ENCODE data around the gene TAS1R1.
A peak's percentile ranks its signal among the peaks of the same experiment; 100 is the strongest.

TAS1R1 gene

GRCh38 chr1:6574818-6575217 lies 19.7 kb downstream of the TAS1R1 start:
- Histone ChIP-seq H3K4me3 (ENCODE audit: low read length) (no peak overlapping the region), H3K79me2 (ENCODE audit: control insufficient read depth, low read length) (peaks cover under 1% of the 10 kb centered on the region), H3K9me2 (replicated peaks; ENCODE audit: control insufficient read depth, low read length) (no peaks in the 10 kb centered on the region), H4K20me1 (ENCODE audit: control insufficient read depth, insufficient read depth, low read depth, low read length) (no peaks in the 10 kb centered on the region), H3F3A (ENCODE audit: control insufficient read depth, insufficient read depth) (no peaks in the 10 kb centered on the region), H3K4me1 (ENCODE audit: control insufficient read depth, low read length) (peaks cover 11% of the 10 kb centered on the region), H3K36me3 (ENCODE audit: control insufficient read depth, low read length) (no peaks in the 10 kb centered on the region), H3K9me3 (ENCODE audit: control insufficient read depth, insufficient read depth, low read length) (no peaks in the 10 kb centered on the region), H3K27me3 (ENCODE audit: control insufficient read depth, low read length) (no peaks in the 10 kb centered on the region), H3K4me2 (ENCODE audit: low read length) (no peak overlapping the region), H3K27ac (ENCODE audit: low read depth, low read length) (no peak overlapping the region)
- TF ChIP-seq, protein P1, sequence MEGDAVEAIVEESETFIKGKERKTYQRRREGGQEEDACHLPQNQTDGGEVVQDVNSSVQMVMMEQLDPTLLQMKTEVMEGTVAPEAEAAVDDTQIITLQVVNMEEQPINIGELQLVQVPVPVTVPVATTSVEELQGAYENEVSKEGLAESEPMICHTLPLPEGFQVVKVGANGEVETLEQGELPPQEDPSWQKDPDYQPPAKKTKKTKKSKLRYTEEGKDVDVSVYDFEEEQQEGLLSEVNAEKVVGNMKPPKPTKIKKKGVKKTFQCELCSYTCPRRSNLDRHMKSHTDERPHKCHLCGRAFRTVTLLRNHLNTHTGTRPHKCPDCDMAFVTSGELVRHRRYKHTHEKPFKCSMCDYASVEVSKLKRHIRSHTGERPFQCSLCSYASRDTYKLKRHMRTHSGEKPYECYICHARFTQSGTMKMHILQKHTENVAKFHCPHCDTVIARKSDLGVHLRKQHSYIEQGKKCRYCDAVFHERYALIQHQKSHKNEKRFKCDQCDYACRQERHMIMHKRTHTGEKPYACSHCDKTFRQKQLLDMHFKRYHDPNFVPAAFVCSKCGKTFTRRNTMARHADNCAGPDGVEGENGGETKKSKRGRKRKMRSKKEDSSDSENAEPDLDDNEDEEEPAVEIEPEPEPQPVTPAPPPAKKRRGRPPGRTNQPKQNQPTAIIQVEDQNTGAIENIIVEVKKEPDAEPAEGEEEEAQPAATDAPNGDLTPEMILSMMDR (IDR thresholded peaks at IDR 0.05; ENCODE audit: low read depth, low read length, poor library complexity, severe bottlenecking): no peak
- no peak for TF ChIP-seq EZH2phosphoT487 (IDR thresholded peaks at IDR 0.05; ENCODE audit: borderline replicate concordance, low read length)

DNA sequence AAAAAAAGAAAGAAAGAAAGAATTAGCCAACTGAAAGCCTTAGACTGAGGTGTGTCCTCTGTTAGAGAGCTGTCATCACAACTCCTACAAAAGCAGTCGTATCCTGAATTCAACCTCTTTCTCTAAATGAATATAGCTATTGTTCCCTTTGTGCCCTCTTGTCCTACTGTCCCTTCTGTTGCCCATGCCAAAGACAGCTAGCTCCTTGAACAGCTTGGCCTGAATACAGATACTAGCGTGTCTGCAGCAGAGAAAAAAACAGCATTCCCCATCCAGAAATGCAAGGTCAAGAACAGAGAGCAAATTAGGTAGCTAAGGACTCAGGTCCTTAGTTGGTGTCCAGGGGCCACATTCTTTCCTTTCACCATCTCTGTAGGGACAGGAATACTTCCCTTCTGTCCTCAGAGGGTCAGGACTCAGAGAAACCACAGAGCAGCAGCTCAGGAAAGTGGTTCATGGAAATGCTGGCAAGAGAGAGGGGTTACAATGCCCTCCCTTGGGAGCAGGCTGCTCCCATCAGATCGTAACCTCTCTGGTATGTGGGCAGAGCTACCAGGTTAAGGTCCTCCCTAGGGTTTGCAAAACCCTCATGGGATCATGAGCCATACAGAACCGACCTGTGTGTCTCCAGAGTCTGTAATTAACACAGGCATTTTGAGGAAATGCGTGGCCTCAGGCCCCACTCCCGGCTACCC lies 22.9 kb downstream of the TAS1R1 start:
- Histone ChIP-seq H3K27ac (ENCODE audit: low read depth, low read length) (no peak overlapping the region), H3K9me3 (ENCODE audit: control insufficient read depth, insufficient read depth, low read length) (no peaks in the 10 kb centered on the region), H3K4me2 (ENCODE audit: low read length) (no peak overlapping the region), H3K4me3 (ENCODE audit: low read length) (no peak overlapping the region), H4K20me1 (ENCODE audit: control insufficient read depth, insufficient read depth, low read depth, low read length) (peaks cover 3% of the 10 kb centered on the region; the same call in 1 of the 2 replicates), H3F3A (ENCODE audit: control insufficient read depth, insufficient read depth) (no peaks in the 10 kb centered on the region), H3K4me1 (ENCODE audit: control insufficient read depth, low read length) (peaks cover 28% of the 10 kb centered on the region), H3K9me2 (replicated peaks; ENCODE audit: control insufficient read depth, low read length) (no peaks in the 10 kb centered on the region), H3K36me3 (ENCODE audit: control insufficient read depth, low read length) (peaks cover 11% of the 10 kb centered on the region), H3K27me3 (ENCODE audit: control insufficient read depth, low read length) (no peaks in the 10 kb centered on the region), H3K79me2 (ENCODE audit: control insufficient read depth, low read length) (peaks cover 28% of the 10 kb centered on the region)
- TF ChIP-seq EZH2phosphoT487 (IDR thresholded peaks at IDR 0.05; ENCODE audit: borderline replicate concordance, low read length): no peak
- TF ChIP-seq, protein P1 (IDR thresholded peaks at IDR 0.05; ENCODE audit: low read depth, low read length, poor library complexity, severe bottlenecking): no peak

DNA sequence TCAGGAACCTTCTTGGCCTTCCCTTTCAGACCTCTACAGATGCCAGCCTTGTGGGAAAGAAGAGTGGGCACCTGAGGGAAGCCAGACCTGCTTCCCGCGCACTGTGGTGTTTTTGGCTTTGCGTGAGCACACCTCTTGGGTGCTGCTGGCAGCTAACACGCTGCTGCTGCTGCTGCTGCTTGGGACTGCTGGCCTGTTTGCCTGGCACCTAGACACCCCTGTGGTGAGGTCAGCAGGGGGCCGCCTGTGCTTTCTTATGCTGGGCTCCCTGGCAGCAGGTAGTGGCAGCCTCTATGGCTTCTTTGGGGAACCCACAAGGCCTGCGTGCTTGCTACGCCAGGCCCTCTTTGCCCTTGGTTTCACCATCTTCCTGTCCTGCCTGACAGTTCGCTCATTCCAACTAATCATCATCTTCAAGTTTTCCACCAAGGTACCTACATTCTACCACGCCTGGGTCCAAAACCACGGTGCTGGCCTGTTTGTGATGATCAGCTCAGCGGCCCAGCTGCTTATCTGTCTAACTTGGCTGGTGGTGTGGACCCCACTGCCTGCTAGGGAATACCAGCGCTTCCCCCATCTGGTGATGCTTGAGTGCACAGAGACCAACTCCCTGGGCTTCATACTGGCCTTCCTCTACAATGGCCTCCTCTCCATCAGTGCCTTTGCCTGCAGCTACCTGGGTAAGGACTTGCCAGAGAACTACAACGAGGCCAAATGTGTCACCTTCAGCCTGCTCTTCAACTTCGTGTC lies 23.7 kb downstream of the TAS1R1 start:
- Histone ChIP-seq H3K4me2 (ENCODE audit: low read length) (peak overlapping the region; percentile 84), H3K9me2 (replicated peaks; ENCODE audit: control insufficient read depth, low read length) (no peaks in the 10 kb centered on the region), H3K27ac (ENCODE audit: low read depth, low read length) (no peak overlapping the region), H3K9me3 (ENCODE audit: control insufficient read depth, insufficient read depth, low read length) (no peaks in the 10 kb centered on the region), H4K20me1 (ENCODE audit: control insufficient read depth, insufficient read depth, low read depth, low read length) (peaks cover 3% of the 10 kb centered on the region; the same call in 1 of the 2 replicates), H3K79me2 (ENCODE audit: control insufficient read depth, low read length) (peaks cover 28% of the 10 kb centered on the region), H3K27me3 (ENCODE audit: control insufficient read depth, low read length) (no peaks in the 10 kb centered on the region), H3K36me3 (ENCODE audit: control insufficient read depth, low read length) (peaks cover 11% of the 10 kb centered on the region), H3K4me3 (ENCODE audit: low read length) (peak overlapping the region; percentile 81), H3F3A (ENCODE audit: control insufficient read depth, insufficient read depth) (no peaks in the 10 kb centered on the region), H3K4me1 (ENCODE audit: control insufficient read depth, low read length) (peaks cover 28% of the 10 kb centered on the region)
- no peak for TF ChIP-seq EZH2phosphoT487 (IDR thresholded peaks at IDR 0.05; ENCODE audit: borderline replicate concordance, low read length)
- TF ChIP-seq, protein P1 (IDR thresholded peaks at IDR 0.05; ENCODE audit: low read depth, low read length, poor library complexity, severe bottlenecking): no peak
